Activated CD8-positive, alpha-beta memory T cell treated with anti-CD3 and anti-CD28 coated beads for 48 hours (primary cell): ENCODE measurements around the gene BCL11B.
"Not testable (repeated sequence)": the region's sequence is repeated elsewhere in the genome, so short reads cannot be mapped to it uniquely, and the experiment has no call there.

Experiments used
- DNase-seq, 3 experiments: peaks; one replicate each; pipeline ENCODE4 v3.0.0-alpha.2; 2020; ENCODE audit warnings: low read depth in 2 of 3, low spot score in 2 of 3

The BCL11B gene

GRCh38 chr14:99203080-99203479 is 68.9 kb downstream of the BCL11B start:
- DNase-seq = no peak

- no peak for DNase-seq
Observed at GRCh38 chr14:99202516-99202915, 69.5 kb downstream of the BCL11B start.

- no peak for DNase-seq
Observed at GRCh38 chr14:99201351-99202073, 70.5 kb downstream of the BCL11B start.

GRCh38 chr14:99200654-99201005 is 71.4 kb downstream of the BCL11B start:
- DNase-seq = no peak

- no peak for DNase-seq
Observed at GRCh38 chr14:99199846-99200653, 71.9 kb downstream of the BCL11B start.

GRCh38 chr14:99198746-99199502 is 73.1 kb downstream of the BCL11B start:
- no peak for DNase-seq

GRCh38 chr14:99196310-99196650 is 75.7 kb downstream of the BCL11B start:
- no peak for DNase-seq

- DNase-seq = no peak
Observed at GRCh38 chr14:99195602-99196309, 76.2 kb downstream of the BCL11B start.

GRCh38 chr14:99194736-99195135 is 77.3 kb downstream of the BCL11B start:
- no peak for DNase-seq

- DNase-seq = no peak
Observed at GRCh38 chr14:99194136-99194535, 77.9 kb downstream of the BCL11B start.

GRCh38 chr14:99192830-99193229 is 79.2 kb downstream of the BCL11B start:
- no peak for DNase-seq

GRCh38 chr14:99192028-99192621 is 79.9 kb downstream of the BCL11B start:
- no peak for DNase-seq

GRCh38 chr14:99191395-99192027 is 80.5 kb downstream of the BCL11B start:
- DNase-seq = no peak

- DNase-seq = no peak
Observed at GRCh38 chr14:99190696-99191394, 81.2 kb downstream of the BCL11B start.

- no peak for DNase-seq
Observed at GRCh38 chr14:99189201-99189801, 82.7 kb downstream of the BCL11B start.

- no peak for DNase-seq
Observed at GRCh38 chr14:99188731-99189191, 83.2 kb downstream of the BCL11B start.

- no peak for DNase-seq
Observed at GRCh38 chr14:99187858-99188257, 84.1 kb downstream of the BCL11B start.

- DNase-seq = no peak
Observed at GRCh38 chr14:99186956-99187690, 84.9 kb downstream of the BCL11B start.

GRCh38 chr14:99186336-99186735 is 85.7 kb downstream of the BCL11B start:
- DNase-seq = not testable (repeated sequence)
